Measurements from ENCODE around the gene MAGI2.

MAGI2 gene

DNA sequence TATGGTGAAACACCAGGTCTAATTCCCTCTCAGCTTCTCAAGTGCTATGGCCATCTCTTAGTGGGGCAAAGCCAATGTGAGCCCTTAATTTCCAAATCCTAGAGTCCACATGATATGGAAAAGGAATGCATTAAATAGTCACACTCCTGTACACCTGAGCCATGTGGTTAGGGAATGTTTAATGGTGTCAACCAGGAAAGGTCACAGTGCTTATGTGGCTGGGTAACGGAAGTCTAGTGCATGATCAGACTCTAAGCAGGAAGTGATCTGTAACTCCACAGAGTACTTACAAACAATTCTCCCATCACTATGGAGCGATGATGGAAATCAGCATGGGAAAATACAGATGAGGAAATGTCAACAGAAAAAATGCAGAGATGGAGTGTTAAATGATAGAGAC, 148.8 kb downstream of the MAGI2 start:
- no peak for DNase-seq (ENCODE audit: low read depth, low spot score)

DNA sequence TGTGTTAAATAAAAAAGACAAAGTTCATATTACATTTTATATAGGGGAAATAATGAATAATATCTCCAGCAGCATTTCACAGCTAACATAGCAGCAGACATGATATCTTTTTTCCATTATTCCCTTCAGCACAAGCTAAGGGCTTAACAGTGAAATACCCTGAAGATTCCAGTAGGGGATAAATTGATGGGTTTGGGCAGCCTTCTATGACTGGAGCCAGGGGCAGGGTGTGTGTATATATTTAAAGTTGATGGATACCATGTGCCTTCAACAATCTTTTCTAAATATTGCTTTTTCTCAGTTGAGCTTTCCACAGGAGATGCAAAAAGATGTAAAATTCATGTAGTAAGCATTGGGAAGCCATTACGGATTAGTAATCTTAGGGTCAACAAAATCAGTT, 151.2 kb downstream of the MAGI2 start:
- no peak for DNase-seq (ENCODE audit: low read depth, low spot score)

DNA sequence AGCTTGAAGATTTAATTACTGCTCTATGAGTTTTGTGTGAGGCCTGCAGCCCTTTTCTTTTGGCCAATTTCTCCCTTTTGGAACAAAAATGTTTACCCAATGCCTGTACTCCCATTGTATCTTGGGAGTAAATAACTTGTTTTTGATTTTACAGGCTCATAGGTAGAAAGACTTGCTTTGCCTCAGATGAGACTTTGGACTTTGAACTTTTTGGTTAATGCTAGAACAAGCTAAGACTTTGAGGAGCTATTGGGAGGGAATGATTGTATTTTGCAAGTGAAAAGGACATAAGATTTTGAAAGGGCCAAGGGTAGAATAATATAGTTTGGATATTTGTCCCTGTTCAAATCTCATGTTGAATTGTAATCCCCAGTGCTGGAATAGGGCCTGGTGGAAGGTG, 152.0 kb downstream of the MAGI2 start:
- DNase-seq (ENCODE audit: low read depth, low spot score) = no peak

DNA sequence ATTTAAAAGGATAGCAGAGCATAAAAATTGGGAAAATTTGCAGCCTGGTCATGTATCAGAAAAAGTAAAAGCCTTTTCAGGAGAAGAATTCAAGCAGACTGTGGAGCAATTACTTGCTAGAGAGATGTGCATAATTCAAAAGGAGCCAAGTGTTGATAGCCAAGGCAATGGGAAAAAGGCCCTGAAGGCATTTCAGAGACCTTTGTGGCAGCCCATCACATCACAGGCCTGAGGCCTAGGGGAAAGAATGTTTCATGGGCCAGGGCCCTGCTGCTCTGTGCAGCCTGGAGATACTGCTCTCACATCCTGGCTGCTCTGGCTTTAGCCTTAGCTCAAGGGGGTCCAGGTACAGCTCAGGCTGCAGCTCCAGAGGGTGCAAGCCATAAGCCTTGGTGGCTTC, 152.9 kb downstream of the MAGI2 start:
- no peak for DNase-seq (ENCODE audit: low read depth, low spot score)

DNA sequence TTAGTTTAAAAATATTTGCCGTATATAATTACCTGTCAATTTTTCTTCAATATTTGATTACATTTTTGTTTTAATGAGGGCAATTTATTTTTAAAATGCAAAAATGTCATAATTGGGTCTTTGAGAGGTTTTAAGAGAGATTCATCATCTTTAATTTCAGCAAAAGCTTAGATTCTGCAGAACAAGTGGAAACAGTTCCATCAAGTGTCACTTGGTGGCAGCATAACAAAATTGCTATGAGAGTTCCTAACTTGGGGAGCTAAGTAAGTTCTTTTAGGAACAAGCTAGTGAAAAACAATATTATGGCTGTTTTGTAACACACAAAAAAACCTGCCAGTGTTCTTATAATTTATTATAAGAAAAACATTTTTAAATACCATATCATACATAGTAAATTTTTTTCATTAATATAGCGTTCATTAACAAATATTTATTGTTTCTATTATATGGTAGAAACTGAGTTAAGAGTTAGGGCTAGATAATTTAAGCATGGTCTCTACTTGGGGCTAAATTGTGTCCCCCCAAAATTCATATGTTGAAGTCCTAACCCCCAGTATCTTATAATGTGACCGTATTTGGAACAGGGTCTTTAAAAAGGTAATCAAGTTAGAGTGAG, 155.2 kb downstream of the MAGI2 start:
- DNase-seq (ENCODE audit: low read depth, low spot score) = peak; percentile 47

DNA sequence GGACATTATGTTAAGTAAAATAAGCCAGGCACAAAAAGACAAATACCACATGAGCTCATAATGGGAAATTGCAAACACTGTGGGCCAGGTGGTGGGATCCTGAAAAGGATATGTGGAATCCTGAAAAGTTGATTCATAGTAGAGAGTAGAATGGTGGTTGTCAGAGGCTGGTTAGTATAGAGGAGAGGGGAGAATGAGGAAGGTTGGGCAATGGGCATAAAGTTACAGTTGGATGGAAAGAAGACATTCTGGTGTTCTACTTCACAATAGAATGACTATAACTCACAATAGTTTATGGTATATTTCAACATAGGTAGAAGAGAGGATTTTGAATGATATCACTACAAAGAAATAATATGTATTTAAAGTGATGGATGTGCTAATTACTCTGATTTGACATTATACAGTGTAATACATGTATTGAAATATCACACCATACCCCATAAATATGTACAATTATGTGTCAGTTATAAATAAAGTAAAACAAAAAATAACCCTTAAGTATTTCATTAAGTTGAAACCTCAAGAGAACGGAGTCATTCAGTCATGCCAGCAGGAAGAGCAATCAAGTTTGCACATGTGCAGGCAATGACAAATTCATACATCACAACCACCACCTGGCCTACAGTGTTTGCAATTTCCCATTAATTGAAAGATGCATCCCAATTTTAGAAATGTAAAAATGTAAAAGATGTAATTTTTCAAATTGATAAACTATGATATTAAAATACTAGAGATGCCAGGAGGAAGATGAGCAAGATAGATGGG, 156.7 kb downstream of the MAGI2 start:
- no peak for DNase-seq (ENCODE audit: low read depth, low spot score)

DNA sequence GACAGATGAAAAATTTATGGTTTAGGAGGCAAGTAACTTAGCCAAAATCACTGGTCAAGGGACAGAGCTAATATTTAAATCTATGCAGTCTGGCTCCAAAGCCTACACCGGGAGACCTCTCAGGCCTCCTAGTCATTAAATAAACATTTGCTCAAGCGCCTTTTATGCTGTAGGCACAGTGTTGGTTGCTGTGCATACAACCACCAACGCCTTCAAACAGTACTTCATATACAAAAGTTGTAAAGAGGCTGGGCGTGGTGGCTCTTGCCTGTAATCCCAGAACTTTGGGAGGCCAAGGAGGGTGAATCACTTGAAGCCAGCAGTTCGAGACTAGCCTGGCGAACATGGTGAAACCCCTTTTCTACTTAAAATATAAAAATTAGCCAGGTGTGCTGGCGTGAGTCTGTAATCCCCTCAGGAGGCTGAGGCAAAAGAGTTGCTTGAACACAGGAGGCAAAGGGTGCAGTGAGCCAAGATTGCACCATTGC, 159.8 kb downstream of the MAGI2 start:
- no peak for DNase-seq (ENCODE audit: low read depth, low spot score)

DNA sequence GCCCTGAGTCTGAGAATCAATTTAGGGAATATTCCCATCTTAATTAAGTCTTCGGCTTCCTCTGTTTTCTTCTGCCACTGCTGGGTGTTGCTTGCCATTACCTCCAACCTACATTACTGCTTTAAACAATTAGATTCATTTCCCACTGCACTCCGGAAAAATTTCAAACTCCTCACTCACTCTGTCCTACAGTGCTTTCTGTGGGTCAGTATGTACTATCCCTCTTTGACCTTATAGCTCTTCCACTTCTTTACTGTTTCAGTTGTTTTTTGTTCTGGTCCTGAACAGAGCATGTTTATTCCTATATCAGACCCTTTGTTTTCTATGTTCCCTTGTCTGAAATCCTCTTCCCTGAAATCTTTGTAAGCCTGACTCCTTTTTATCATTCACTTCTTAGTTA, 160.6 kb downstream of the MAGI2 start:
- DNase-seq (ENCODE audit: low read depth, low spot score) = no peak

DNA sequence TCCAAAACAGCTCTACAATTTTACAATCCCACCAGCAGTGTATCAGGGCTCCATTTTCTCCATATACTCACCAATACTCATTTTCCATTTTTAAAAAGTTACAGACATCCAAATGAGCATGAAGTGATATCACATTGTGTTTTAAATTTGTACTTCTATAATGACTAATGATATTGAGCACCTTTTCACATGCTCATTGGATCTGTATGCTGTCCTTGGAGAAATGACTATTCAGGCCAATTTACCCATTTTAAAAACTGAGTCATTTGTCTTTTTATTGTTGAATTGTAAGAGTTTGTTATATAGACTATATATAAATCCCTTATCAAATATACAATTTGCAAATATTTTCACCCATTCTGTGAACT, 162.0 kb downstream of the MAGI2 start:
- no peak for DNase-seq (ENCODE audit: low read depth, low spot score)

DNA sequence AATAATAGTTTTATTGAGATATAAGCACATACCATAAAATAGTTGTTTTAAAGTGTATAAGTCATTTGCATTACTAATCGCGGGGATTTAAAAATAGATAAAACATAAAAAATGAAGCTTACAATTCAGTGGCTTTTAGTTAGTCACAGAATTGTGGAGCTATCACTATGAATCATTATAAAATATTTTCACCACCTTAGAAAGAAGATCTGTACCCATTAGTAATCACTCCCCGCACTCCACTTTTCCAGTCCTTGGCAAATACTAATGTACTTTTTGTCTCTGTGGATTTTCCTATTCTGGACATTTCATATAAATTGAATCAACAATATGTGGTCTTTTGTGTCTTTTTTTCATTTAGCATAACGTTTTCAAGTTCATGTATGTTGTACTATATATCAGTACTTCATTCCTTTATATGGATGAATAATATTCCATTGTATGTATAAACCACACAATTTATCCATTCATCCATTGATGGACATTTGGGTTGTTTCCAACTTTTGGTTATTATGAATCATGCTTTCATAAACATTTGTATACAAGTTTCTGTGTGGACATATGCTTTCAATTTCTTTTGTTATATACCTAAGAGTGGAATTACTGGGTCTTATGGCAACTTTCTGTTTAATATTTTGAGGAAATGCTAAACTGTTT, 162.5 kb downstream of the MAGI2 start:
- DNase-seq (ENCODE audit: low read depth, low spot score) = no peak

DNA sequence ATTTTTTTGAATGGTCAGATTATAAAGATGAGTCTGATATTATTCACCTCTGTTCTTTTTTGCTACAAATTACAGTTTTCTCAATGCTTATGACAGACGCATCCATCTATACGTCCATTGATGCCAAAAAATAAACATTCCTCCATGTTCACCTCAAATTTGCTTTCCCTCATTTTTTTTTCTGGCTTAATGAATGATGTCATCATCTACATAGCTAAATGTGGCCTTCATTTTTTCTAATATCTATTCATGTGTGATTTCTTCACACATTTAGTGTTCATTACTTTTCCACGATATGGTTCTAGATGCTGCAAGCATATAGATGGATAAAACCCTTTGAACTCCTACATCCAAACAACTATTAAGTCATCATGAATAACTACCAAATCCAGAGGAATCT, 163.1 kb downstream of the MAGI2 start:
- DNase-seq (ENCODE audit: low read depth, low spot score) = no peak

DNA sequence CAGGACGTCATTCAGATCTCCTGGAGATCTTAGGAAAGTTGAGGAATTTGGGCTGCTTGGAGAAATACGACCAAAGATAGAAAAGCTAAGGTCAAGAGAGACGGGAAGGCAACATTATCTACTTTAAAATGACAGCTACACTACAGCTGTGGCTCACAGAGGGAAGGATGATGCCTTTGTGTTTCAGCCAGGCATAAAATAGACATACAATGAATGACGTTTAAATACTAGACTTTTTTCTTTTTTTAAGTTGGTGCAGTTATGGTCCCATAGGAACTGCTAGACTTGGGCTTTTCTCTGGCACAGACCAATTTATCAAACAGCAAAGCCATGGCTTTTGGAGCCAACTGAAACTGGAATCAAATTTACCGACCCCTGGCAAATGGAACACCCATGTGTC, 164.8 kb downstream of the MAGI2 start:
- no peak for DNase-seq (ENCODE audit: low read depth, low spot score)

DNA sequence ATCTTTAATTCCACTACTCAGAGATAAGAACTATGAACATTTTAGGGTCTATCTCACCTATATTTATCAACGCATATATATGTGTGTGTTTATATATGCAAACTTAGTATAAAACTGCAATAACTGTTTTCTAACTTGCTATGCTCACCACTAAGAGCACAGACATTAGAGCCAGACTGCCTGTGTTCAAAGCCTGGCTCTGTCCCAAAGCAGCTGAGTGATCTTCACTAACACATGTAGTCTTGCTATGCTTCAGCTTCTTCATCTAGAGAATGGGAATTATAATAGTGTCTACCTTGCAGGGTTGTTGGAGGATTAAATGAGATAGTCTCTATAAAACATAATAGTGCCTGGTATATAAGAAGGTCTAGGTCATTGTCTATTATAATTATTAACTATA, 165.5 kb downstream of the MAGI2 start:
- DNase-seq (ENCODE audit: low read depth, low spot score) = no peak

DNA sequence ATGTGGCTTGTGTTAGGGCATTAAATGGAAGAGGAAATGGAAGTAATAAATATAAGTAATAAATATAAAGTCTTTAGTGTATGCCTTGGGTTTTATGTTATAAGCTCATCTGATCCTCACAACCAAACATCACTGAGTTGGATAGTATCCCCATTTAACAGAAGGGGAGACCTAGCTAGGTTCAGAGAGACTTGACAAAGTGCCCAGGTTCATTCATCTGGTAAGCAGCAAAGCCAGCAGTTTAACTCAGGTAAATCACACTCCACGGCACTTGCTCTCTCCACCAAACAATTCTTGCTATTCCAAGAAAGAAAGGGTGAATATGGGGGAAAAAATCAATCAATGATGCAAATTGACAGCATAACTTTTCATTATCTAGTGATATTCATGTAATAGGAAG, 167.3 kb downstream of the MAGI2 start:
- DNase-seq (ENCODE audit: low read depth, low spot score) = no peak

DNA sequence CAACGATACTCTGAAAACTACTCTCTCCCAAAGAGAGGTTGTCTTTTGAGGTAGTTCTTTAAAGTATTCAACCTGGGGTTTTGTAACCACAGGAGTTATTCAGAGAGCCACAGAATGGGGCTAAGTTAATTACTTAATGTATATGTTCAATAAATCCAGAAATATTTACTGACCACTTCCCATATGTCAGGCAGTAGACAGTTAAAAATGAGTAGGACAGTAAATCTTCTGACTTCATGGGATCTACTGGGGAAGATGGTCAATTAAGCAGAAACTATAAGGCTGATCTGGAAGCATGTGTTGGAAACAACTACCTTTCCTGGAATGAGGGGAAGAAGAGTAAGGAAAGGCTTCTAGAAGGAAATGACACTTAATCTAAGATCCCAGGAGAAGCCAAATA, 167.7 kb downstream of the MAGI2 start:
- no peak for DNase-seq (ENCODE audit: low read depth, low spot score)

DNA sequence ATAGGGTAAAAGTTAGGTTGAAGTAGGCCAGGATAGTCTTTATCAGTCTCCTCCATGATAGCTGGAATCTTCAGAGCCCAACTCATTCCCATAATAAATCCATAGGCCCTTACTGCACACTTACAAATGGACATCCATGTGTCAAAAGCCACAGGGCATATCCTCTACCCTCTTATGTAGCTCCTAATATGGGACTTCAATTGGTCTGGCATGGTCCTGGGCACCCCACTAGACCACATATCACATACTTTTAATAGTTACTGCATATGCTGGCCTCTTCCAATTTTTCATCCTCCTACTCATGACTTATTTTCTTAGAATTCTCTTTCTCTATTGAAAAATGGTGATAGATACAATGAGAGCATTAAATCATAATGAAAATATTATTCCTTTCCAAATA, 169.3 kb downstream of the MAGI2 start:
- DNase-seq (ENCODE audit: low read depth, low spot score) = no peak

DNA sequence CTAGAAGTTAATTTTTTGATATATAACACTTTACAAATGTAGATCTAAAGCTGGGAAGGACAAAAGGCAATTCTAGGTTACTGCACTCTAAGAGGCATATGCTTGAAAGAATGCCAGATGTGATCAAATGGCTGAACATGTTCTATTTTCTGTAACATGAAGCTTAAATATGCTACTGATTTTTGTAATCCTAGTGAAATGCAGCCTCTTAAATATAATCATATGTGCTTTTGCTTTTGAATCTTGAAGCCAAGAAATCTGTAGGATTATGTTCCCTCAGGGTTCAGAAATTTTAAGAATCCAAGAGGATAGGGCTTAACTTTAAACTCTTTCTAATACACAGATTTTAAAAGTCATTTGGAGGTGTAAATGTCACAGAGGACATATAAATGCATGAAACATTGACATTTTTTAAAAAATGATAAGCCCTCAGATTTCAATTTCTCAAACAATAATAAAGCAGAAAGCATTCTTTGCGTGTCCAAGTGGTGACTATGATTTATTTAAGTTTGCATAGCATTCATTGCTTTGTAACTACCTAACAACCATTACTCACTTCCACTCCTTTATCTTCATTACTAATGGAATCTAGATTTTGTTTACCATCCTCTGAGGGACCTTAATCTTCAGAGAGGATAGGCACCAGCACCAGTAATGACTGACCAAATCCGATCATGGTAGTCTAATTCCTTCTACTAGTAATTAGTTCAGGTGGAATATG, 170.4 kb downstream of the MAGI2 start:
- no peak for DNase-seq (ENCODE audit: low read depth, low spot score)

DNA sequence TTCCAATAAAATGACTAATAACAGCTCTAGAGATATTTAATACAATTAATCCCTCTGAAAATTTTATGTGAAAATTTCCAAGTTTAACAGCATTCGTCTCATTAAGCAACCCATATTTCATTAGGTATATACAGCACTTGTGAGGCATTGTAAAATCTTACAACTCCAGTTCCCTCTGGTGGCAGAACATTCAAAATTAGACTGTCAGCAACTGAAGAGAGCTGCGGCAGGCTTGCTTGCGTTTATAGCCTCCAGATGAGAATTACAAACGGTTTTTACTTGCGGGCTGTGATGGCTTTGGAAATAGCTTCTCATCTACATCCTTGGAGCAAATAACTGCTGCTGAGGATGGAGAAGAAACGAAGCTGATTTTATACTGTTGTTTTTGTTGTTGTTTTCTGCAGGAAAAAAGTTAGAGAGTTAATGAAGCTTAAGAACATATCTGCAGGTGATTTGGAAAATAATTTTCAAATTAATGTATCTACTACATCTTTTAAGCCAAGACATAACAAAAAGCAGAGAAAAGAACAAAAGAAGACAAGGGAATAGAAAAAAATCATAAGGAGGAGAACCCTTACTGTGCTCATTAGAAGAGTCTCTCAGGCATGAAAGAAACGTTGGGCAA, 171.3 kb downstream of the MAGI2 start:
- no peak for DNase-seq (ENCODE audit: low read depth, low spot score)

DNA sequence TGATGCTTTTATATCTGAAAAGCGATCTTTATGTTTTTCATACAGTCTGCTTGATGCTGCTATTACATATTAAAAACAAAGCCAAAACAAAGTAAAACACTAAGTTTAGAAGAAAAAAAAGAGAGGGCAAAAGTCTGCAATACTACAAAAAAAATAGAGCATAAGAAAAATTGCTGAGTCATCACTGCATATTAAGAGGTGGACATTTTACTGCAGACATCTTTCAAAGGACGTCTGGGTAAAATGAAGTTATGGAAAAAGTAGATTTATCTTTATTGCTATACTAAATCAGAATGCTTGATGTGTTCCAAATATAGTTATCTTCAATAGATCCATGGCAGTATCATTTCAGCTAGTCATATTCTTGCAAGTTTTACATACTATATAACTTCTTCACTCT, 172.0 kb downstream of the MAGI2 start:
- DNase-seq (ENCODE audit: low read depth, low spot score) = no peak

DNA sequence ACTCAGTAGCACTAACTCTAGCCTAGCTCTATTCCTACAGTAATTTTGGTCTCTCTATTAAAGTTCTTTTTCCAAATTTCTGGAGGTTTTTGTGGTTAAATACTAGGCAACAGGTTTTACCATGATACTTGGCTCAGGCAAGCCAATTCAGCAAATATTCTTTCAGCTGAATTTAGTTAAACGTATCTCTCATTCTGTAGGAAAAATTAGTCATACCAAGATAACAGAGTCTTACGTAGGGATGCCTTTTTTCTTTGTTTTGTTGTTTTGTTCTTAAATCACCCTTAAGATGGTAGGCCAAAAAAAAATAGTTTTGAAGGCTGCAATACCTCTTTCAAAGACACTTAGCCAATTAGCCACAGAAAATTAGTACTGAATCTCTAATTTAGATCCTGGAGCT, 180.5 kb downstream of the MAGI2 start:
- no peak for DNase-seq (ENCODE audit: low read depth, low spot score)

DNA sequence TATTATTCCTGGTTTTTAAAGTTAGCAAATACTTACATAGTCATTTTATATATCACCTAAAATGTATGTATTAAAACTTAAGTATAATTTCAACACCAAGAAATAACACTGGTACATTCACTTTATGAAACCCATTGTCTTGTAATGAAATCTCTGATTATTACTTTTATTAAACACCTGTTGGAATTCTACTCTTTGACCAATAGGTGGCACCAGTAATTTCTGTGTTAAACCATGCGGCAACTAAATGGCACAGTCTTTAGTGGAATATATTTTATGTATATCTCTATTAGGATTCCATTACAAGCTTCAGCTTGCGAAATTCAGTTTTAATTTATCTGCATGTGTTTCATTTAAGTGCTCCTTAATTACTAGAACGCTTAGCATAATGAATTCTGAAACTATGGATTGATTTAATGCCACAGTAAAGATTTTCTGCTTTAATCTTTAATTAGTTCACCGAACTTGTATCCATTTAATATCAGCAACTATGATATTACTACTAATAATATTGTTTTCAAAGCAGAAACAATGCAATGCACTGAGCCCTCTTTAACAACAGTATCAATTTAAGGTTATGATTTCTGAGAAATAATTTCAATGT, 181.3 kb downstream of the MAGI2 start:
- no peak for DNase-seq (ENCODE audit: low read depth, low spot score)

DNA sequence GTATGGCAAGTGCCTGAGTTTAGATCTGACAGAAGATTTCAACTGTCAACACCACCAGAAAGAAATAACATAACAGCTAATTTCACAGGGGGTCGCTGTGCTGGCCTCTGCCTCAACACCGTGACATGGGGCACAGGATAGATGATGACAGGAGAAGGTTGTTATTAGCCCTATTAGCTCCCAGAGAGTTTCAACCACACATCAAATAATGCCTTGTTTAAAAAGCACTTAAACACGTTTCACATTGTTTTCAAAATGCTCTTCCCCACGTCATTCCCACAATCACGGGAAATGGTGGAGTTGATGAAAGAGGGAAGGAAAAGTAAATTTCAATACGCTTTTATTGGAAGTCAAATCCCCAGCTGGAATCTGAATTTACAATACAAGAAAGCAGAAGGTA, 184.7 kb downstream of the MAGI2 start:
- no peak for DNase-seq (ENCODE audit: low read depth, low spot score)
